Measurements from ENCODE around the gene HLA-DMA. TPM values are rescaled to one million over a fixed set of nuclear protein-coding genes. Genes with fewer than 3 reads are reported as not detected.

HLA-DMA gene
- total and polyA plus RNA-seq, 2 of the 8 experiments (the other 6 are each of a cell fraction or from before 2014, with no cell fraction given): 13.3 to 23.1 TPM

DNA sequence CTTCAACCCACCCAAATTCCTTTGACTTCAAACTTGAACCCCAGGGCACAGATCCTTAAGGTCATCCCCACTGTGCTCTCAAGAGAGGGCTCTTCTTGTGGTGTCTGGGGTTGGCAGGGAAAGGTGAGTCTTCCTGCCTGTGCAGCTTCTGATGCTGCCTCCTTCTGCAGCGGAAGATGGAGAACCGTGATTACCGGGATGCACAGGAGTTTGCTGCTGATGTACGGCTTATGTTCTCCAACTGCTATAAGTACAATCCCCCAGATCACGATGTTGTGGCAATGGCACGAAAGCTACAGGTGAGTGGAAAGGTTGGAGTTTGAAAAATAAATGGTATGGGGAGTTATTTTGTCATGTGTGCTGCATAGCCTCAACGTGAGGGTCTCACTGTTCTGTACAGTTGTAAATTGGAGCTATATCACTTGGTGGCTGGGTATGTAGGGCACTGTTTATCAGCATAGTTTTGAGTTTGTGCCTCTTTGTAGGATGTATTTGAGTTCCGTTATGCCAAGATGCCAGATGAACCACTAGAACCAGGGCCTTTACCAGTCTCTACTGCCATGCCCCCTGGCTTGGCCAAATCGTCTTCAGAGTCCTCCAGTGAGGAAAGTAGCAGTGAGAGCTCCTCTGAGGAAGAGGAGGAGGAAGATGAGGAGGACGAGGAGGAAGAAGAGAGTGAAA, 24.5 kb upstream of the HLA-DMA start:
- peaks cover 0 to 11% (median 6%) of the 10 kb centered on the region in 4 experiments; a peak in 5 of 7 replicates for H3K4me1 ChIP-seq (replicated peaks in 1 of 4; ENCODE audit: control insufficient read depth in 3 of 4, insufficient read depth in 4 of 4, low read length in 3 of 4)
- FAIRE-seq: no peak
- CTCF ChIA-PET (ENCODE audit: partially characterized antibody): interaction anchor here (0.6 to 1.4 kb wide), 4 partner anchors 10 to 91 kb away, joined by 3 to 6 read pairs (median 4); partner anchors contain the start of gene HLA-DMA

More for the DNA sequence above, 24.5 kb upstream of the HLA-DMA start:
- Histone ChIP-seq H2BK20ac (ENCODE audit: low read length) (no peak overlapping the region), H3K23me2 (ENCODE audit: low read depth, low read length) (peaks cover 14% of the 10 kb centered on the region), H2BK120ac (replicated peaks; ENCODE audit: low read depth, low read length) (no peak overlapping the region), H2BK5ac (ENCODE audit: low read depth, low read length) (no peak overlapping the region), H4K20me1 (replicated peaks in 1 of 2; ENCODE audit: control insufficient read depth in 1 of 2, insufficient read depth in 2 of 2, low read length in 2 of 2) (peaks cover 66 to 71% of the 10 kb centered on the region in 2 experiments), H2BK15ac (ENCODE audit: low read length) (no peak overlapping the region), H4K8ac (ENCODE audit: extremely low read depth, insufficient read depth, low read length) (no peak overlapping the region; the same call in 1 of the 2 replicates), H3K79me1 (ENCODE audit: low read depth, low read length) (peaks cover 11% of the 10 kb centered on the region), H2BK12ac (ENCODE audit: low read depth, low read length) (no peak overlapping the region), H3K4me3 (ENCODE audit: extremely low read depth in 1 of 4, insufficient read depth in 2 of 4, low read depth in 3 of 4, low read length in 4 of 4) (no peak overlapping the region), H3K4me2 (ENCODE audit: insufficient read depth in 1 of 2, low read depth in 2 of 2, low read length in 2 of 2) (no peak overlapping the region; a peak in 1 of 4 replicates), H3K79me2 (ENCODE audit: control insufficient read depth in 1 of 2, insufficient read depth in 2 of 2, low read length in 2 of 2) (peaks cover 43 to 73% of the 10 kb centered on the region in 2 experiments), H3K18ac (ENCODE audit: extremely low read depth, low read length) (no peak overlapping the region), H3K14ac (ENCODE audit: insufficient read length) (no peak overlapping the region), H3K4ac (replicated peaks; ENCODE audit: insufficient read length, low read depth, low read length) (no peak overlapping the region), H2AK5ac (ENCODE audit: low read depth, low read length) (no peak overlapping the region), H3K27ac (ENCODE audit: low read depth, low read length) (no peak overlapping the region), H4K5ac (ENCODE audit: insufficient read length, low read depth, low read length) (no peak overlapping the region), H3K9me3 (ENCODE audit: insufficient read depth in 2 of 2, low read depth in 1 of 2, low read length in 1 of 2) (no peaks in the 10 kb centered on the region; a peak in 2 of 4 replicates), H2AFZ (ENCODE audit: low read length) (no peak overlapping the region), H3K36me3 (ENCODE audit: control insufficient read depth in 2 of 4, insufficient read depth in 4 of 4, low read length in 3 of 4) (peaks cover 62 to 98% (median 81%) of the 10 kb centered on the region in 4 experiments), H3K9ac (replicated peaks in 1 of 4; ENCODE audit: extremely low read depth in 1 of 4, low read depth in 3 of 4, low read length in 3 of 4) (no peak overlapping the region), H3K23ac (ENCODE audit: insufficient read length) (no peak overlapping the region), H3K27me3 (replicated peaks in 1 of 4; ENCODE audit: control insufficient read depth in 3 of 4, extremely low read depth in 1 of 4, insufficient read depth in 3 of 4, low read length in 3 of 4) (no peaks in the 10 kb centered on the region), H4K91ac (replicated peaks; ENCODE audit: insufficient read length, low read length) (no peak overlapping the region), H3K56ac (replicated peaks; ENCODE audit: insufficient read length, low read depth, low read length) (no peak overlapping the region)
- WGBS, 2 experiments (ENCODE audit: extremely low coverage in 1 of 2, insufficient coverage in 1 of 2, insufficient read length in 1 of 2, insufficient replicate concordance in 2 of 2, low coverage in 1 of 2, low lambda C conversion rate in 2 of 2, missing lambda C conversion rate in 1 of 2): 95% methylated on average over 10 of the region's 10 CpGs; no CpG with 5 or more reads in 1 of the 2 experiments
- TF ChIP-seq POLR2AphosphoS5 (IDR thresholded peaks at IDR 0.05; ENCODE audit: low read depth, low read length) (peak; percentile 72), YY1 (IDR thresholded peaks at IDR 0.05; ENCODE audit: low read depth, low read length) (no peak)
- POLR2A ChIA-PET (ENCODE audit: partially characterized antibody): interaction anchor here (0.6 to 33.3 kb wide), 7 partner anchors 2 to 435 kb away, joined by 3 to 1158 read pairs (median 4); partner anchors contain the start of genes B3GALT4, BRD2, HLA-DMA and RING1
- no peak for DNase-seq (ENCODE audit: low read depth in 1 of 2, low spot score in 2 of 2)

All from H1 (cell line).